ENCODE data around the gene MGRN1.

- TF ChIP-seq CTCF (IDR thresholded peaks at IDR 0.05; ENCODE audit: borderline replicate concordance, extremely low read depth, low read length, poor library complexity, severe bottlenecking) (no peak), EZH2 (IDR thresholded peaks at IDR 0.05; ENCODE audit: borderline replicate concordance, low read depth, low read length, severe bottlenecking) (no peak)
These were observed 16.6 kb upstream of the MGRN1 start for GRCh38 chr16:4607841-4608703.
